Measurements from ENCODE around the gene DLGAP5. TPM values are rescaled to one million over a fixed set of nuclear protein-coding genes. Genes with fewer than 3 reads are reported as not detected.

DLGAP5 gene
- total and polyA plus RNA-seq, 7 donors, result 0.16 to 11.0 (median 0.96) TPM; not detected in 1

- no peak for DNase-seq
- no peak for TF ChIP-seq POLR2A (IDR thresholded peaks at IDR 0.05)
- no peak for TF ChIP-seq POLR2AphosphoS5 (IDR thresholded peaks at IDR 0.05)
- TF ChIP-seq EP300 (IDR thresholded peaks at IDR 0.05), result no peak
- no peak for TF ChIP-seq CTCF (IDR thresholded peaks at IDR 0.05)
- Histone ChIP-seq H3K4me1 (no peaks in the 10 kb centered on the region), H3K27ac (no peak overlapping the region), H3K9me3 (no peaks in the 10 kb centered on the region), H3K27me3 (no peaks in the 10 kb centered on the region), H3K36me3 (no peaks in the 10 kb centered on the region), H3K4me3 (no peak overlapping the region)
- WGBS, 2 donors, result 88 to 91% methylated on average over 1 of the region's 1 CpG
- intact Hi-C loops (cut with DNase I), result no loop called here
These were observed 28.8 kb upstream of the DLGAP5 start for GRCh38 chr14:55220230-55220629.

GRCh38 chr14:55212634-55213033 lies 21.2 kb upstream of the DLGAP5 start:
- DNase-seq, result no peak
- Histone ChIP-seq H3K9me3 (no peaks in the 10 kb centered on the region), H3K4me3 (no peak overlapping the region), H3K27ac (no peak overlapping the region), H3K36me3 (no peaks in the 10 kb centered on the region), H3K27me3 (no peaks in the 10 kb centered on the region), H3K4me1 (no peaks in the 10 kb centered on the region)
- 80 to 90% methylated on average over 10 of the region's 10 CpGs for WGBS, 2 donors
- TF ChIP-seq EP300 (IDR thresholded peaks at IDR 0.05), result no peak
- no peak for TF ChIP-seq POLR2A (IDR thresholded peaks at IDR 0.05)
- TF ChIP-seq POLR2AphosphoS5 (IDR thresholded peaks at IDR 0.05), result no peak
- TF ChIP-seq CTCF (IDR thresholded peaks at IDR 0.05), result no peak
- intact Hi-C loops (cut with DNase I), result no loop called here

GRCh38 chr14:55207832-55208231 lies 16.4 kb upstream of the DLGAP5 start:
- no peaks in the 10 kb centered on the region for H3K4me1 ChIP-seq
- no peaks in the 10 kb centered on the region for H3K27me3 ChIP-seq
- TF ChIP-seq POLR2A (IDR thresholded peaks at IDR 0.05) (no peak), CTCF (IDR thresholded peaks at IDR 0.05) (no peak), EP300 (IDR thresholded peaks at IDR 0.05) (no peak)
- H3K9me3 ChIP-seq, result no peaks in the 10 kb centered on the region
- no peak overlapping the region for H3K27ac ChIP-seq
- no peaks in the 10 kb centered on the region for H3K36me3 ChIP-seq
- DNase-seq, result no peak
- no peak overlapping the region for H3K4me3 ChIP-seq
- intact Hi-C loops (cut with DNase I), result no loop called here
- 71 to 78% methylated on average over 2 of the region's 2 CpGs for WGBS, 2 donors

GRCh38 chr14:55206175-55206693 lies 14.8 kb upstream of the DLGAP5 start:
- Histone ChIP-seq H3K9me3 (no peaks in the 10 kb centered on the region), H3K27ac (no peak overlapping the region), H3K4me1 (no peaks in the 10 kb centered on the region), H3K4me3 (no peak overlapping the region), H3K36me3 (no peaks in the 10 kb centered on the region), H3K27me3 (no peaks in the 10 kb centered on the region)
- TF ChIP-seq EP300 (IDR thresholded peaks at IDR 0.05) (no peak), POLR2A (IDR thresholded peaks at IDR 0.05) (no peak), POLR2AphosphoS5 (IDR thresholded peaks at IDR 0.05) (no peak), CTCF (IDR thresholded peaks at IDR 0.05) (no peak)
- DNase-seq, result no peak
- intact Hi-C loops (cut with DNase I), result no loop called here
- 75 to 78% methylated on average over 2 of the region's 2 CpGs for WGBS, 2 donors
